ENCODE data around the gene ANGPTL2.

ANGPTL2 gene

DNA sequence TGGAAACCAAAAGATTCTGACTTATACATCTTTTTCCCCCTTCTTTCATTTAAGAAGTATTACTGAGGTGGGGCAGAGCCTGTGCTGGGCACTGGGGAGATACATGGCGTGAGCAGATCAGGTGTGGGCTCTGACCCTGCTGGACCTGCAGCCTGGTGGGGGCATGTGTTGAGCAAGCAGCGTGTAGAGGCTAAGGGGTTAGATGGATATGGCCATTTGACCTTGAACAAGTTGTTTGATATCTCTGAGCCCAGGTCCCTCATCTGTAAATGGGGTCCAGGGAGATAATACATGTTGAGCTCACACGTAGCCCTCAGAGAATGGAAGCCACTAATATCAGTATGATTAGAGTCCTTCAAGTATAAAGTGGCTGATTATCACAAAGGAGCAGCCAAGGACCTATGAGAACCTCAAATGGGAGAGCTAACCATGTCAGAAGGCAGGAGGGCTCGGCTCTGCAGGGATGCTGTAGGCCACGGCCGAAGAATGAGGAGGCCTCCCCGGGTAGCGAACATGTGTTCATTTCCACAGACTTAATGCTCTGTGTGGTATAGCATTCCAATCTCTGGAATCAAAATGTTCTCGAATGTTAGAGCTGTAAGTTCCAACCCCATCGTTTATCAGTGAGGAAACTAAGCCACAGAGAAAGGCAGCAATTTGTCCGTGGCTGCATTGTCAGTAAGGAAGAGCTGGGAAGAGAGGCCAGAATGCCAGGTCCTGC lies 15.4 kb upstream of the ANGPTL2 start:
- in situ Hi-C loops (cut with MboI; ENCODE audit: low sequenced_read_pairs): no loop called here

DNA sequence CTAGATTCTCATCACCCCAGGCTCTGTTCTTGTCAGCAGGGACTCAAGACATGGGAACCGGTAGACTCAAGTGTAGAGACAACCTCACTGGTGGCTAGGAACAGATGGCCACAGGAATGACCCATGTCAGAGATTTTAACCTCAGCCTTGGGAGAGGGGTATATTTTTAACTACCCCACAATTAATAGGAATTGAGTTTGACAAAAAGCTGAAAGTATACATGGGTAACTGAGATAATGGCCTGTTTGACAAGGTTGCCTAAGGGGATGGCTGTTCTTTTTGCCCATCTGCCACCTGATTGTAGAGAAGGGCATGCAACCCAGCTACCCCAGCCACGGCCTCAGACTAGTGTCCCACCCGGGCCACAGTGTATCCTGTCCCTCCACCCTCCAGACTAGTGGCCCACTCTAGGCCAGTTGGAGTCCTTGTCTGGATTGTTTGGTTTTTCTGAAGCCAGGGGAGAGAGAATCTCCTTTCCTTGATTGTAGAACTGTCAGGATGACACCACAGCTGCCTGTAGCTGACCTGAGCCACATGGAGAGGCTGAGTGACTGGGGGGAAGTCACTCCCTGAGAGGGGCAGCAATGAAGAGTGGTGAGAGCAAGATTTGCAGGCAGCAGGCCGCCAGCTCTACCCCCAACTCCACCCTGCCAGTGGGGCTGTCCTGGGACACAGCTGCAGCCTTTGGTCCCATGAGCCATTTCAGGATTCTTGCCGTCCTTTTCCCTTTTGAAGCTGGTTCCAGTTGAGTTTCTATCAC lies 14.6 kb upstream of the ANGPTL2 start:
- in situ Hi-C loops (cut with MboI; ENCODE audit: low sequenced_read_pairs): no loop called here

DNA sequence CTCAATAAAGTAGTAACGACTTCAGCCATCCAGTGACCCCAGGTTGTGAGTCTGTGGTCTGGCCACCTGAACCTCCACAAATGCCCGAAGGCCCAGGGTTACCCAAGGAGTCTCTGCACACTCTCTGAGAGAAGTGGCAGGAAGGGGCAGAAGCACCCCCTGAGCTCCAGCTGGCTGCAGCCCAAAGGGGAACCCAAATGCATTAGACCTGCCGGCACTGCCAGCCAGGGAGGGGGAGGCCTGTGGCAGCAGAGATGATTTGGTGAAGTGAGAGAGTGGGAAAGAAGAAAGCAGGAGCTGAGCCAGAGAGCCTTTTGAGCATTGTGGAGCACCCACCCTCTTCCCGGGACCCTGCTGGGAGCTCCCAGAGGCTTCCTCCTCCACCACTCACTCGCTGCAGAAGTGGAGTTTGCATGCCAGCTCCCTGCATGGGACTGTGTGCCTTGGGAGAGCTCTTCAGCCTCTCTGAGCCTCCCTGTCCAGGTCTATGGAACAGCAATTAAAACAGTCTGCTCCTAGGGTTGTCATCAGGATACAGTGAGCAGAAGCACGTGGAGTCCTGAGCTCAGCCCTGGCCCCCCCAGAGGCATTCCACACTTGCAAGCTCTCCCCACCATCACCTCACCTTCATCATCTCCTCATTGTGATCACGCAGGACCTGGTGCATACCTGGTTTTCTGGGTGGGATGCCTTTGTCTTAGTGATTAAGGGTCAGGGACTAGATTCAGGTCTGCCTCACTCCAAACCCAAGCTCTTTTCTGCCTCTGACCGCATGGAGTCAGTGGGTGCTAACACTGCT lies 13.8 kb upstream of the ANGPTL2 start:
- in situ Hi-C loops (cut with MboI; ENCODE audit: low sequenced_read_pairs): no loop called here

DNA sequence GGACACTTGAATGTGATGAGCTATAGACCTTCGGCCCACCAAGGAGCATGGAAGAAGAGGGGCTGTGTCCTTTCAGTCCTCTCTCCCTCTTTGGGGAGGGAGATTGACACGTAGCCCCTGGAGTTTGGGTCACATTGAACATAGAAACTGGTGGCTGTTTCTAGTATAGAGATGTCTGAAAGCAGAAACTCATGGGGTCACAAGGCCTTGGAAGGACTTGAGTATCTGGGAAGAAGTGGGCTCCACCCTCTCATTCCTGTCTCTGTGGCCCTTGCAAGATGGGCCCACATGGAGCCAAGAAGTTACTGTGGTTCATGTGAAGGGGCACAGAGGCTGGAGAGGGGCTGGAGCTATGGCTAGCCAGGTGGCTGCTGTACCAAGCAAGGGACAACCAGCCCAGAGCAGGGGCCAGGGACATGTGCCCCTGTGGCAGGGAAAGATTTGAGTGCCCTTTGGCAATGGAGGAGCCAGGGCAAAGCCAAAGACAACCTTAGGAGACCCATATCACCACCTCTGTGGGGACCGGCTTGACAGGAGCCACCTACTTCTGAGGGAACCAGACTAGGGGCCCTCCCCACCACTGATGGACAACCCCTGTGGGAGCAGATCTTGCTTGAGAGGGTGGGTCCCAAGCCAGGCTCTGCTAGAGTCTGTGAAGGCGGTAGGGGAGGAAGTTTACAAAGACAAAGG lies 12.8 kb upstream of the ANGPTL2 start:
- in situ Hi-C loops (cut with MboI; ENCODE audit: low sequenced_read_pairs): no loop called here

DNA sequence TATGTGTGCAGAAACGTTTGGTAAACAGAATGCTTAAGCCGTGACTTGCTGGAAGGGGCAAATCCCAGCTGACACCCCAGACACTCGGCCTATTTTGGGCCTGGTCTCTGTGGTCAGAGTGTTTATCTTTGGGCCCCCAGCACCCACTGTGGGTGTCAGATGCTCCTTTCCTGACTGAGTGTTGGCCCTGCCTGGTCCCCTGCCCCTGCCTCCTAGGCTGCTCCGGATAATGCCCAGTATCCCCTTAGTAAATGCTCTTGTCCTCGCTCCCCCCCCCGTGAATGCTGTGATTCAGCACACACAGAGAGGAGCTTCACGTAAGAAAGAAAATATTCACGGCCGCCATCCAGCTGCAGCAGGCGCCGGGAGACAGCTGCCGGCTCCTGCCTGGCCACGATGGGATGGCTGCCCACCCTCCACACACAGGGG lies 11.3 kb upstream of the ANGPTL2 start:
- in situ Hi-C loops (cut with MboI; ENCODE audit: low sequenced_read_pairs): no loop called here

DNA sequence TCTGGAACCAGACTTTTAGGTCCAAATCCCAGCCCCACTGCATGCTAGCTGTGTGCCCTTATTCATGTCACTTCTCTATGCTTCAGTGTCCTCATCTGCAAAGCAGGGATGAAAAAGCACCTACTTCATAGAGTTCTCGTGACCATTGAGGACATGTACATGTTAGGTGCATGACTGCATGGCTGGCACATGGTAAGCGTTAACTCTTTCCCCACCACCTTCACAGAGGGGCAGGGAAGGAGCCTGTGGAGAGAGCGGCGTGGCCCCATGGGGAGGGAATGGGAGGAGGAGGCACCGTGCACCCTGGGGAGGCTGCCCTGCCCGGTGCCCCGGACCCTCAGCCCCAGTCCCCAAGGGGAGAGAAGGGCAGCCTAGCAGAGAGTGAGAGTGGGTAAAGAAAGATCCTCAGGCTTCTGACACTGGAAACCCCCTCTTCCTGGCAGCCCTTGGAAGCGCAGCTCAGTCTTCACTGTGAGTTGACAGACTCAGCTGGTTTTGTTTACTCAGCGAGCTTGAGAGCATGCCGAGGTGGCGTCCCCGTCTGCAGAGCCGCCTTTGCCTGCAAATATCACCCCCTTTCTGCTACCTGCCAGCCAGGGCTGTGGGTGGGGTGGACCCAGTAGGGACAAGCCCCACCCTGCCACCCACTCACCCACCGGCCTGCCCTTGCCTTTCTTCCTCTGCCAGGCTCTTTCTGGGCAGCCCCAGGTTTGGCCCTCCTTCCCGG lies 10.6 kb upstream of the ANGPTL2 start:
- in situ Hi-C loops (cut with MboI; ENCODE audit: low sequenced_read_pairs): no loop called here

DNA sequence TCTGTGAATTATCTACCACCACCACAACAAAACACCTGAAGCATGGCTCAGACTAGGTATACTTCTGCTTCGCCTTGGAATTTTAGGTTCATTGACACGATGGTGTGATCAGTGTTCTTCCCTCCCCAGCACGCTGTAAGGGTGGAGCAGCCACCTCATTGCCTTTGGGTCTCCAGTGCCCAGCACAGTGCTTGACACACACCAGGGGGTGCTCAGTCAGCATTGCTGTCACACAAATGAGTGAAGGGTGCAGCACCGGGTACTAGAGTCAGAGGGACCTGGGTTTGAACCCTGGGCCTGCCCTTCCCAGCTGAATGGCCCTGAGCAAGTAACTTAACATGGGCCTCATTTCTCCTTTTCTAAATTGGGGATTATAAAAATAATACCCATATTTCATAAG lies 9.9 kb upstream of the ANGPTL2 start:
- in situ Hi-C loops (cut with MboI; ENCODE audit: low sequenced_read_pairs): no loop called here

DNA sequence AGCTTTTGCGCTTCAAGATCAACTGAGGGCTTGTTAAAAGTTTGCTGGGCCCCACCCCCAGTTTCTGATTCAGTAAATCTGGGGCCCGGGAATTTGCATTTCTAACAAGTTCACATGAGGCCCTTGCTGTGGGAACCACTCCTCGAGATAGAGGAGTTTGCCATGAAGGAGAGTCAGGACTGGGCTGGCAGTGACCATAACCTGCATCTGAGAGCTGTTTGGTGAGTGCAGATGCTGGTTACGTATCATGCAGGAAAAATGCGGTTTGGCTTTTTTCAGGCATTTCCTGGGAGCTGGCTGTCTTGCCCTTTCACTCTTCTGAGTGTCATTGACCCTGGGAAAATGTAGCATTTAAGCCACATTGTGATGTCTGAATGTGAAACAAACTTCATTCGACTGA lies 9.4 kb upstream of the ANGPTL2 start:
- in situ Hi-C loops (cut with MboI; ENCODE audit: low sequenced_read_pairs): no loop called here

DNA sequence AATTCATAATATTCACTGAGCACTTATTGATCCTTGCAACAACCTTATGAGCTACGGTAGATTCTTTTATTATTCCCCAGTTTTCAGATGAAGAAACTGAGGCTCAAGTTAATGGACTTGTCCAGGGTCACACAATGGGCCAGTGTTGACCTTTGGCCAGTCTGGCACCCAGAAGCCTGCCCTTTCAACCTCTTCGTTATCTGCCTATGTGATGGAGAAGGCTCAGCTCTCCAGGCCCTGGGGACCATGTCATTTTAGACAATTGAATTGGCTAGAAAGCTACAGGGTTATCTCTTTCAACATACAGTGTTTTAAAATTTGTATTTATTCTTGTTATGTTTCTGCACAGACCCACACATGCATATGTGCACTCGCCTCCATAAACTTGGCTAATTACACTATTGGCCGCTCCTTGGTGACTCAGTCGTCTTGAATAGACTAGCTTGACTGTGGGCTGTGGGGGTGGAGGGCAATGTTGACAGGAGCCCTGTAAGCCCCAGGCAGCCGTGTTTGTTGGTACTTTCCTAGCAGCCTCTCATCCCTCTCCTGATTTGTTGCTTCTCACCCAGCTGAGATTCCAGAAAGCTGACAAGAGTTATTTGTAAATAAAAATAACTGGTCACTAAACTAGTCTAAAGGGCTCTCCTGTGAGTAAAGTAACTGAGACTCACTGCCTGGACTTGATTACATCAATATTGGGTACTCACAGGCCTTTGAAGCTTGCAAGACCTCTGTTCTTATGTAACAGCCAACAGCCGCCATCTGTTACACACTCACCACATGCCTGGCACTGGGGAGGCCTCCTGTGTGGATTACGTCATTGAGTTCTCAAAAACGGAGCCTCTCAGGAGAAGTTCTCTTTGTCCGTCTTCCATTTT lies 8.5 kb upstream of the ANGPTL2 start:
- in situ Hi-C loops (cut with MboI; ENCODE audit: low sequenced_read_pairs): no loop called here

DNA sequence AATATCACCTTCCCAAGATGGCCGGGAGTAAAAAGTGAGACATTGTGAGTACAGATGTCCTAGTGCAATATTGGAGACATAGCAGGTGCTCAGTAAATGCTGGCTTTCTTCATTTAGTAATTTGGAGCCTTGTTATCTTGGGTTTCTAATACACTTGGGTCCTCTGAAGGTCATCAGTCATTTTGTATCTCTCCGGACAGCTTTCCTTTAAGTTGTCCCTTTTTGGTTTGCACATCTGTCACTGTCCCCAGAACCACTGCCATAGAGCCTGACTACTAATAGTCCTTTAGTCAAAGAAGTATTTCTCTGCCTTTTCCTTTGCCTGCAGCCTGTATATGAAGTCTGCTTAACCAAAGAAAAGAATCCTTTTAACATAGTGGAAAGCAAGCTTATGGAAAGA lies 7.8 kb upstream of the ANGPTL2 start:
- in situ Hi-C loops (cut with MboI; ENCODE audit: low sequenced_read_pairs): no loop called here

DNA sequence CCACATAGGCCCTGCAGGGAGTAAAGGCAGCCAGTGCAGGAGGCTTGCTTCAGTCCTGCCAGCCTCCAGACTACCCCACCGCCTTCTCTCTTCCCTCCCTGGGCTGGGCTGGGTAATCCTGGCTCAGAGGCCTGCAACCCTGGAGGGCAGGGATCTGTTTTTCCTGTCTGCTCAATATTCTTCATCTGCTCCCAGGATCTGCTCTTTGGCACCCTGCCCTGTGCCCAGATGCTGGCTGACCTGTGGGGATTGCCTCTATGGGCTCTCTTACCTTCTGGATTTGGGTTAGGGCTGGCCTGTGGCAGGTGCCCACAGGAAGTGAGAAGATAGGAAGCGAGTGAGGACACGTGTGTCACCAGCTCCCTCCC lies 7.3 kb upstream of the ANGPTL2 start:
- in situ Hi-C loops (cut with MboI; ENCODE audit: low sequenced_read_pairs): no loop called here

DNA sequence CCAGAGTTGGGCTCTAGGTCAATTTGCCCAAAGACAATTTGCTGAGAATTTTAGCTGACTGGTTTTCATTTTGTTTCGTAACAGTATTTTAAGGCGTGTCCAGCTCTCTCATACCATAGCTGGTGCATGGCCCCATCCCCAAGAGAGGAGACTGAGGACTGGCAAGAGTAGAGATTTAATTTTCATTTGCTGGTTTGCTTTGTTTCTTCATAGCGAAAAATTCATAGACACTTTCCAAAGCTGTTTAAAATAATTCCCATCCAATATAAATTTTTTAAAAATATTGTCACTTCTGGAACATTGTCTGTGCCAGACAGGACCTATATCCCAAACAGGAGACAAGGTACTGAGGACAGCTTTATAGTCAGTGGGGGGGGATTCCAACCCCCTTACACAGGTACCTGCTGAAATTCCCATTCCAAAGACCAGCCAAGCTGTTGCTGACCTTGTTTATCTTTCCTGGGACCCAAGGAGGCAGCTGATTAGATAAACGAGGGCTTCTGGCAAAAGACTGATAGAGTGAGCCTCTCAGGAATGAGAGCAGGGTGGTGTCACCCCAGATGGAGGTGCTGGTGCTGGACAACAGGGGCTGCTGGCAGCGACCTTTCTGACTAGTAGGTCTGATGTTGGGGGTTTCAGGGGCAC lies 6.8 kb upstream of the ANGPTL2 start:
- in situ Hi-C loops (cut with MboI; ENCODE audit: low sequenced_read_pairs): no loop called here

DNA sequence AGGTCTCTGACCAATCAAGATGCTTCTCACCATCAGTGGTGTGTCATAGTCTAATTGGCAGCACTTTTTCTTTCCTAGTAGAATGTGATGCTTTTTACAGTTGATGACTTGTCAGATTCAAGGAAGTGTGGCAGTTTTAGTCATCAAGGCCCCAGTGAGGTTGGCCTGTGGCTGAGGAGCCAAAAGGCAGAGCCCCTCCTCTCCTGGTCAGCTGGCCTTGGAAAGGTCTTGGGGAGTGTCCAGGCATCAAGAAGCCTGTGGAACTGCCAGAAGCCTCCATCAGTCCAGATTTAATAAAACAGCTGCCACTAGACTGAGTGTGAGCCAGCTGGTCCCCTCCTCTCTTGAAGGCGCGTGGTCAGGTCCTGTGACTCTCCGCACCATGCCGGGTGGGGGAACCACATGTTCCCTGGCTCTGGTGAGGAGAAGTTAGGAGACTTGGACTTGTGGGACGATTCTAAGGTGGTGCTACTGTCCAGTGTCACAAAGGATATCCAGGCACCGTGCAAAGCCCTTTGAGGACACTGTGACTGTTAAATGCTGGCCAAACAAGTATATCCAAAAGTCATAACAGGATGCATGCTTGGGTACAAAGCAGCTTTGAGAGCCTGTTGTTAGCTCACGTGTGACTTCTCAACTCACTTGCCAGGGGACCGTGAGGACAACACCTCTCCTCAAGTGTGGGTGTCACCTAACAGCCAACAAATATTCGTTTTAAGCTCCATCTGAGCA lies 6.1 kb upstream of the ANGPTL2 start:
- in situ Hi-C loops (cut with MboI; ENCODE audit: low sequenced_read_pairs): no loop called here

DNA sequence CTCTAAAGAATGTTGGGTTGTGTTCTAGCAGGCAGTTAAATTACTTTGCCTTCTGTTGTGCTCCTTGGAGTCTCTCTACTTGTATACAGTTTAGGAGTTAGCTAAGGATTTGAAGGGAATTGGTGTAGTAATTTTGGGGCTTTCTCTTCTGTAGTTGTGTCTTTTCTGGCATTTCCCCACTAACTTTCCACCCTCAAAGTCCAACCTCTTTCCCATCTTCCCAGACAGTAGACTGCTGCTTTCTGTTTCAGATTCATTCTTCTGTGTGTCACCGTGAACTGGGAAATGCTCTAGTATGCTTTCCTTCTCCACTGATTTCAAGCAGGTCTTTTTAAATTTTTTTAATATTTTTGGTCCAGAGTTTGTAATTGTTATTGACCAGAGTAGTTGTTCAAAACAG lies 4.5 kb upstream of the ANGPTL2 start:
- in situ Hi-C loops (cut with MboI; ENCODE audit: low sequenced_read_pairs): no loop called here

DNA sequence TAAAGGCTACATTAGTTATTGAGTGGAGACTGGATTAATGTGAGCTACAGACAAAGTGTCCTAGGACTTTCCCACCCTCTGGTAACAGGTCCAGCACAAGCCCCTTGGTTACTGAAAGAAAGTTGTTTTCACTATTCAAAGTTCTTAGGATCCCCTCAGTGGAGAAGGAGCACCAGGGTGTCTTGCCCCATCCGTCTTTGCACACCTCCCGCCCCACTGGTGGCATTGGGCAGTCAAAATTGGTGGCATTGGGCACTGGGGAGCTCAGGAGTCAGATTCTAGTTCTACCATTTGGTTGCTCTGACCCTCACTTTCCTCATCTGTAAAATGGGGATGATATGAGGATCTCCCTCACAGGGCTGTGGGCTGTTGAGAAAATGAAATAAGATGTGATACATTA lies 2.4 kb upstream of the ANGPTL2 start:
- in situ Hi-C loops (cut with MboI; ENCODE audit: low sequenced_read_pairs): no loop called here

DNA sequence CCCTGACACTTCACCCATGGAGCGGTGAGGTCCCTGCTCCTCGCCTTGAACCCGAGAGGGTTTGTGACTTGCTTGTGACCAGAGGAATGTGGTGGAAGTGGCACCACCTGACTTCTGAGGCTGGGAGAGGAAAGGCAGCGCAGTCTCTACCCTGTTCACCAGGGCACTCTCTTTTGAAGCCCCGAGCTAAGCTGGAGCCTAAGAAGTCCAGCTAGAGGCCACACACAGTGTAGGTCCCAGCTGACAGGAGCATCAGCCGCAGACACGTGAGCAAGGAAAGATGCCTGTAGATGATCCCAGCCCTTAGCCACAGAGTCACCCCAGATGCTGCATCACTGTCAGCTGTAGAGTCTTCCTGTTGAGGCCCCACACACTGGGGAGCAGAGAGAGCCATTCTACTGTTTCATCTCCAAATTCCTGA lies 1.7 kb upstream of the ANGPTL2 start:
- in situ Hi-C loops (cut with MboI; ENCODE audit: low sequenced_read_pairs): no loop called here

DNA sequence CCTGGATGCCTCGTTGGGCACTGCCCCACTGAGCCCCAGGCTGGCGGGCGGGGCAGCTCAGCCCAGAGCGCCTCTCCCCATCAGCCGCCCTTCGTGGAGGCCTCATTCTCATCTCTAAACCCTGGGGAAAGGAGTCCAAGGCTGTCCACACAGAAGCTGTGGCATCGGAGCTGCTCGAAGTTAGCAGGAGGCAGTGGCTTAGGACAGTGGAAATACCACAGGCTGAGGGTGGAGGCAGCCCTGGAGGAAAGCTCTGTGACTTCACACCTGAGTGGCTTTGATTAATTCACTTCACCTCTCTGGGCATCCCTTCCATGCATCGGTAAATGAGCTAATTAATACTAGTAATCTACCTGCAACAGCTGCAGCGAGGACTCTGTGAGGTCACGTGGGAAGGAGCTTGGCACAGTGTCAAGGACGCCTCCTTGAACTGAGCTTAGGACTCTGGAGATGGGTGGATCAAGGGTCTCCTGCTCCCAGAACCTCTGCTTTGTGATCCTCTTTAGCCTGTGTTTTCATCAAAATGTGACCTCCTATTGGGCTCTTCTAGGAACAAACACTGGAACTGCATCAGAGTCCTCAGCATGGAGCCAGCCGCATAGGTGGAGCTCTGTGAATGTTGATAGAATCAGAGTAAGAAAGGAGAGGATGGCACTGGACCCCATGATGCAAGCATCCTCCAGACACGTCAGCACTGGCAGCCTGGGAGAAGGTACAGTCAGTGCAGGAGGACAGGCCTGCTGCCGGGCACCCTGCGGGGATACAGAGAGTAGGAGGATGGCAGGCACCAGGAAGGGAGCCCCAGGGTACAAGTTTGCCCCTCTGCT lies 842 bp upstream of the ANGPTL2 start:
- in situ Hi-C loops (cut with MboI; ENCODE audit: low sequenced_read_pairs): no loop called here
